A673 (cell line): ENCODE results near the gene NOC4L.

Experiments
- CTCF ChIP-seq: fragments of 300-800, 200-600 bp; sonication (generic); conservative IDR thresholded peaks from 2 replicates; pipeline ENCODE4 v1.5.1; 2017; ENCODE audit warnings: low read depth, mild to moderate bottlenecking, antibody characterized with exemption, low read length, moderate library complexity, mixed read lengths
- EZH2 ChIP-seq: fragments of 200-600 bp; sonication (generic); IDR thresholded peaks from 2 replicates; pipeline ENCODE4 v1.6.1; 2017; ENCODE audit warnings: borderline replicate concordance, low read depth, mild to moderate bottlenecking, mixed read lengths, antibody characterized with exemption, low read length; ENCODE audit not compliant: poor library complexity, severe bottlenecking

DNA sequence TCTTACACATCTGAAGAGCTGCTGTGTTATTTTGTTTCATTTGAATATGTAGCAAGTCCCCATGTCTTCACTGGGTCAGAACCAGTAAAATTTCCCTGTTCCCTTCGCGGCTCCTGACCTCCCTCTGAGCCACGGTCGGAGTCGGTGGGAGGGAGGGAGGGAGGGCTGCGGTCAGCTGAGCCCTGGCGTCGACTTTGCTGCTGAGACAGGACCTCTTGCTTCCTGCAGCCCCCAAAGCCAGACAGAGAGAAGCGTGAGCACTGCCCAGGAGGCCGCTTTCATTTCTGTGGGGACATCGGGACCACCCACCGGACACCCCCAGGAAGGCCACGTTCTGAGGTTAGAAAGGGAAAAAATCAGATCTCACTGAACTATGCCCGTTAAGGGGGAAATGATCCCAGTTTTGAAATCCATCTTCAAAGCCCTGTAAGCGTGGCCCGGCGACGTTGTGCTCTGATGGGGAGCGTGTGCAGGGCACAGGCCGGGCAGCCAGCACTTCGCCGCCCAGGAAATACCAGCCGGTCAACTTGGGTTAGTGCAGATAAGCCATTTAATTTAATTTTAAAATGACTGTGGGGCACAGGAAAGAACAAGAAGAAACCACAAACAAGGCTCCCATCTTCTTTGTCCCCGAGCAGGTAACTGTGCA is 42.1 kb downstream of the NOC4L start:
- TF ChIP-seq CTCF (no peak), EZH2 (no peak)
